GM12892 (cell line): Measurements from ENCODE around the gene CERT1.
A peak's percentile ranks its signal among the peaks of the same experiment; 100 is the strongest.

Experiments used
- DNase-seq: peaks from one replicate; pipeline ENCODE4 v3.0.0; 2011; ENCODE audit not compliant: insufficient read length
- FAIRE-seq: peaks from 2 replicates; lab custom pipeline; 2011; peaks lifted over from hg19 to GRCh38; lab: Jason Lieb, UNC
- POLR2A ChIP-seq: IDR thresholded peaks from 2 replicates; pipeline ENCODE4 v1.6.1; 2011; ENCODE audit warnings: low read depth, low read length, control low read depth
- POLR2AphosphoS5 ChIP-seq: IDR thresholded peaks from 2 replicates; pipeline ENCODE4 v1.6.1; 2011; ENCODE audit warnings: low read depth, low read length, control low read depth
- TAF1 ChIP-seq: IDR thresholded peaks from 2 replicates; pipeline ENCODE4 v1.6.1; 2011; ENCODE audit warnings: low read depth, mild to moderate bottlenecking, control low read depth, low read length, borderline replicate concordance

The CERT1 gene

DNA sequence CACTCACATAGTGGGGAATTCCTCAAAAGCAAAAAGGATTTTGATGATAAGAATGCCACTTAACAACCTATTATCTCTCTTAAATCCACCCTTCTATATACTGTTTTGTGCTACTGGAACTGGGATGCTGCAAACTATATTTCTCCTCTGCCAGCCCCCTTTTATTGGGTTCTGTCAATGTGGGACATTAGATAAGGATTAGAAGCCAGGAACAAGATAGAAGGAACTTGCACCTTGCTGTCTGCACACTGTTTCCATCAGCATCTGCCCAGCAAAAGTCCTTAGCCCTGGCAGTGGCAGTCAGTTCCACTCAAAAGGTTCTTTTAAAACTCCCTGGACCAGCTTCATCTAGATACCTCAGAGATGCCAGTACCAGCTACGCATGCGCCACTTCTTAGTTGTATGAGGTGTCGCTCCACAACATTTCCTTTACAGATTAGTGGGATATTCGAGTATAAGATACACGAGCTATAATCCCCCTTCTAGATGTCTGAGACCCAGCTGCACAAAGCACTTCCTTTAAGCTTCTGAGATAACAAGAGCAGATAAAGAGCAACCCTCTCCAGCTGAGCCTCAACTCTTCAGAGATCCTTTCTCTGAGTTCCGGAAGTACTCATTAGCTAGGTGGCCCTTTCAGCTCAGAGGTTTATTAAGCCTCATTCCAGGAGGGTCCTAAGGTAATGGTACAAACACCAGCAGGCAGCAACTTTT, 45.3 kb downstream of the CERT1 start:
- DNase-seq (no peak), FAIRE-seq (peak; percentile 38)
- TF ChIP-seq TAF1, result no peak
- TF ChIP-seq POLR2A, result no peak
- TF ChIP-seq POLR2AphosphoS5, result no peak

- no peak for DNase-seq
- TF ChIP-seq TAF1 (no peak), POLR2AphosphoS5 (no peak), POLR2A (no peak)
- FAIRE-seq, result peak; percentile 48
Measured at GRCh38 chr5:75465480-75465879, 45.9 kb downstream of the CERT1 start.

DNA sequence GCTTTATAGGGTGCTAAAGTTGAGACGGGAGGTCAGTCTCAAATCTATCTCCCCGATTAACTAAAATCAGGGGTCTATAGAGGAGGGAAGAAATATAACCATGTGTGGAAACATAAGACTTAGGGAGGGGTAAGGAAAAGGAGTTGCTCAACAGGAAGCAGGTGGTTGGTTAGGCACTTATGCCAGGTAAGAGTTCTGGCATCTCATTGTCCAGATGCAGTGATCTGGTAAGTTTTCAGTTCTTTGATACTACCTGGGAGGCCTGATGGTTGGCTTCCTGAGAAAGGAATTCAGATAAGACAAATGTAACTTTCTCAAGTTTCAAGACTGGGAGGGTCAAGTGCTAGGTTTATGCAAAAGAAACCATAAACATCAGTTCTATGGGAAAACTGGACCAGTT, 47.7 kb downstream of the CERT1 start:
- no peak for TF ChIP-seq POLR2A
- no peak for TF ChIP-seq TAF1
- TF ChIP-seq POLR2AphosphoS5, result no peak
- no peak for DNase-seq
- no peak for FAIRE-seq

- TF ChIP-seq POLR2AphosphoS5 (no peak), POLR2A (no peak), TAF1 (no peak)
- FAIRE-seq (no peak), DNase-seq (no peak)
Measured at GRCh38 chr5:75461679-75462078, 49.8 kb downstream of the CERT1 start.

DNA sequence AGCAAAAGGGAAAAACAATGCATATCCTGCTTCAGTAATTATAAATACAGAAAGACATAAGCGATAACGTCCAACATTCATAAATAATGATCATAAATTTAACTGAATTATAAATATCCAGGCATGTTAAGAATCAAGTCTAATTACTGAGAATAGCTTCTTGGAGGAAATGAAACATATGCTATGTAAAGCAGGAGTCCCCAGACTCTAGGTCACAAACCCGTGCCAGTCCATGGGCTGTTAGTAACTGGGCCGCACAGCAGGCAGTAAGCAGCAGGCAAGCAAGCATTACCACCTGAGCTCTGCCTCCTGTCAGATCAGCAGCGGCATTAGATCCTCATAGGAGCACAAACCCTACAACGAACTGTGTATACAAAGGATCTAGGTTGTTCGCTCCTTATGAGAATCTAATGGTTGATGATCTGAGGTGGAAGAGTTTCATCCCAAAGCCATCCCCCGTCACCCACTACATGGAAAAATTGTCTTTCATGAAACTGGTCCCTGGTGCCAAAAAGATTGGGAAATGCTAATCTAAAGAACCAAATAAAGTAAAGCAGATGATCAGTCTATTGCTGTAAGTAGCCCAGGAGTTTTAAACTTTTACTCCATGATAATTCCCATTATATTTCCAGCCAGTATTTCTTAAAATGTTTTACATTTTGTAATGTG, 50.4 kb downstream of the CERT1 start:
- no peak for DNase-seq
- TF ChIP-seq POLR2A, result no peak
- no peak for TF ChIP-seq POLR2AphosphoS5
- no peak for TF ChIP-seq TAF1
- FAIRE-seq, result peak; percentile 96

DNA sequence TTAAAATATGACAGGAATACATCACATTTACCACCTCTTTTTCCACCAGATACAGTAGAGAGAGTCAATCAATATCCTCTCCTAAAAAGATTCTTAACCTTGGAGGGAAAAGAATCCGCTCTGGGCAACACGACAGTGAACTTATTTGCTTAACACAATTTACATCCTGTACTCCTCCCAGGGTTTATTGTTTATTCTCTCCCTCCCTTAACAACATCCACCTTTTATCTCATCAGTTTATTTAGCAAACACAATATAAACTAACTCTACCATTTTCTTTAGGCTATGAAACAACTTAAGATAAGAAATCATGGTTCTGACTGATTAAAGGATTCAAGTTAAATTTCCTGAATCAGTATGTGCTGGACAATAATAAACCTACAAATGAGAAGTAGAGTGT, 50.9 kb downstream of the CERT1 start:
- FAIRE-seq (peak; percentile 61), DNase-seq (no peak)
- no peak for TF ChIP-seq POLR2A
- no peak for TF ChIP-seq POLR2AphosphoS5
- no peak for TF ChIP-seq TAF1

GRCh38 chr5:75457691-75458090, 53.7 kb downstream of the CERT1 start:
- no peak for TF ChIP-seq TAF1
- no peak for TF ChIP-seq POLR2AphosphoS5
- TF ChIP-seq POLR2A, result no peak
- peak; percentile 14 for FAIRE-seq
- DNase-seq, result no peak

GRCh38 chr5:75457161-75457560, 54.3 kb downstream of the CERT1 start:
- peak; percentile 33 for FAIRE-seq
- TF ChIP-seq POLR2AphosphoS5 (no peak), TAF1 (no peak), POLR2A (no peak)

DNA sequence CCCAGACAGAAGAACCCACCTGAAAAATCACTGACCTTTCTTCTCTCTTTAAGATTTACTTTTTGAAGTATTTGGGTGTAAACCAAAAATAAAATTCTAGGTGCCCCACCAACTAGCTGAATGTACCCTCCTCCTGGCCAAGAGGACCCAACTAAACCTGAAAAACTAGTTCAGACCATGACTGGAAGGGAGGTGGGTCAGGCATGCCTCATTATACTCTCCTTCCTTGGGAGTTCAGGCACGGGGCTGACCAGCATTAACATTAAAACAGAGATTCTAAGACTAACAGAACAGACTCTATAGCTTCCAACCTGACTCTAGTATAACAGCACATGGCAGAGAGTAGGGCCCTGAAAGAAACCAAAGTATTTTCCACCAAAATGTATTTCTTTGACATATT, 61.4 kb downstream of the CERT1 start:
- DNase-seq, result no peak
- FAIRE-seq, result no peak
- no peak for TF ChIP-seq POLR2A
- TF ChIP-seq POLR2AphosphoS5, result no peak
- no peak for TF ChIP-seq TAF1

More at GRCh38 chr5:75457161-75457560, 54.3 kb downstream of the CERT1 start:
- DNase-seq, result no peak

GRCh38 chr5:75446068-75446467, 65.4 kb downstream of the CERT1 start:
- FAIRE-seq (no peak), DNase-seq (no peak)
- TF ChIP-seq POLR2A (no peak), POLR2AphosphoS5 (no peak), TAF1 (no peak)

GRCh38 chr5:75441560-75441959, 69.9 kb downstream of the CERT1 start:
- TF ChIP-seq TAF1 (no peak), POLR2AphosphoS5 (no peak), POLR2A (no peak)
- no peak for FAIRE-seq
- no peak for DNase-seq

DNA sequence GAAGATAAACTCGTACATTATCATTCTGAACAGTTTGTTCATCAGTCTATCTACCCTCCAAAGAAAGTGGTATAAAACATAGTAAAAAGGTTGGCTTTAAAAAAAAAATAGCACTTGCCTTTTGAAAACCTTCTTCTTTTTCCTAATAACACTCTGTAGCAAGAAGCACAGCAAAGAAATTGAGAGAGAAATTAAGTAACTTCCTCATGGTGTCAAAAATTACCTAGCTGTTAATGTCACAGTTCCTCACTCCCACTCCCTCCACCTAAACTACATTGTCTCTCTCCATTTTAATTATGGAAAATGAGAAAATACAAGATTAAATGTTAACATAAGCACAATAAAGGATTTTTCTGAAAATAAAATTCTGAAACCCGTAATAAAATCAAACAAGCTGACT, 72.2 kb downstream of the CERT1 start:
- no peak for DNase-seq
- TF ChIP-seq POLR2A (no peak), POLR2AphosphoS5 (no peak), TAF1 (no peak)
- no peak for FAIRE-seq
